Ovary (tissue), 3 donors: ENCODE results near the gene GP1BB.

Source experiments
- CTCF ChIP-seq, 3 donors: fragments of 450-650 bp in 2 of 3; fragments of 200-600 bp in 1 of 3; IDR thresholded peaks; one replicate each; pipeline versions ENCODE4 v1.5.1 to v1.8.0; 2016 to 2022; ENCODE audit warnings: antibody characterized with exemption in 3 of 3, mild to moderate bottlenecking in 1 of 3
- EP300 ChIP-seq: sonication (generic); formaldehyde crosslinking; IDR thresholded peaks from one replicate; pipeline ENCODE4 v1.6.1; 2017; ENCODE audit warnings: antibody characterized with exemption
- POLR2A ChIP-seq: fragments of 450-650 bp; IDR thresholded peaks from one replicate; pipeline ENCODE4 v1.6.1; 2017; ENCODE audit warnings: antibody characterized with exemption, mild to moderate bottlenecking, moderate library complexity
- donor health status: DM: no; HTN: no; CAD: no.

- no peak for TF ChIP-seq CTCF (IDR thresholded peaks at IDR 0.05)
- TF ChIP-seq POLR2A, result no peak
- TF ChIP-seq EP300, result no peak
These were observed 14.9 kb upstream of the GP1BB start for GRCh38 chr22:19708321-19709011.
